H1 (cell line): ENCODE measurements around the gene EPHA3. TPM values are rescaled to one million over a fixed set of nuclear protein-coding genes. Genes with fewer than 3 reads are reported as not detected.

Source experiments
- EP300 ChIP-seq, 2 experiments: IDR thresholded peaks; 1 replicate in 1 of 2; 2 replicates in 1 of 2; pipeline ENCODE4 v1.6.1; 2011 to 2012; ENCODE audit warnings: low read depth in 2 of 2, low read length in 2 of 2, mild to moderate bottlenecking in 2 of 2, borderline replicate concordance in 1 of 2, inconsistent platforms in 1 of 2, moderate library complexity in 1 of 2
- GABPA ChIP-seq: IDR thresholded peaks from 2 replicates; pipeline ENCODE4 v1.6.1; 2011; ENCODE audit warnings: mild to moderate bottlenecking, low read length, moderate library complexity, borderline replicate concordance; ENCODE audit not compliant: insufficient read depth
- SP4 ChIP-seq: IDR thresholded peaks from 2 replicates; pipeline ENCODE4 v1.6.1; 2012; ENCODE audit warnings: low read length, inconsistent platforms
- polyA plus RNA-seq, 7 experiments: library from polyadenylated mRNA; depleted of rRNA in 3 of 7; stranded (reverse) in 5 of 7; unstranded in 2 of 7; fragments of >200 nt in 5 of 7; fragments of 200-250 nt in 2 of 7; gene quantifications; 1 replicate in 5 of 7; 2 replicates in 1 of 7; 4 replicates in 1 of 7; pipeline versions ENCODE4 v1.2.1 to v1.2.3, GENCODE V29; 2011 to 2013; ENCODE audit warnings: missing spikeins in 2 of 7, mixed read lengths in 2 of 7
- total RNA-seq: library from RNA; stranded (reverse); fragmentation: NEBNext Ultra II Directional; extraction: Animal tissue kit (Norgen Biotek cat#: 25700); gene quantifications from 2 replicates; pipeline ENCODE4 v1.2.1, GENCODE V29; 2021

The EPHA3 gene
- total and polyA plus RNA-seq, 2 of the 8 experiments (the other 6 are each of a cell fraction or from before 2014, with no cell fraction given), result 0.09 to 0.22 TPM

DNA sequence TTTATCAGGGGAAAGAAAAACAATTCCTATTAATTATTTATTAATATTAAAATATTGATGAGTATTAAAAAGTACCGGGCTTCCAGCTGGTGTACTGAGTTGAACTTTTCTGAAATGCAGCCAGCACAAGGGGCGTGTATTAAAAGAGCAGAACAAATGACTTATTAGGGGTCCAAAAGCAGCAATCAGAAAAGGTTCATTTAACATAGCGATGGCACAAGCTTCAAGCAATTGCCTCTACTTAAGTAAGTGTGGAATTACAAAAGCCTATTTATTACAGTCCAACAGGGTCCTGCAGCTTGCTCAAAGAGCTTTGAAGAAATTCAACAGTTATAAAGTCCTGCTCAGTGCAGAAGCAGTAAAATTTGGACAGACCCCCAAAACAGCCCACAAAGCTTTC is 285.6 kb downstream of the EPHA3 start (continued):
- TF ChIP-seq GABPA (no peak), SP4 (no peak), EP300 (IDR thresholded peaks at IDR 0.05; ENCODE audit: borderline replicate concordance in 1 of 2, low read depth in 2 of 2, low read length in 2 of 2) (no peak)
